K562 (cell line): Measurements from ENCODE around the gene SLC2A10. TPM values are rescaled to one million over a fixed set of nuclear protein-coding genes. Genes with fewer than 3 reads are reported as not detected.

Experiments used
- ADNP ChIP-seq: fragments of 200-800 bp; sonication (Bioruptor generic); IDR thresholded peaks from 2 replicates; pipeline ENCODE4 v1.6.1; 2016; ENCODE audit warnings: missing genetic modification characterization, missing compliant biosample characterization
- C11orf30 ChIP-seq: fragments of 450-650 bp; IDR thresholded peaks from 2 replicates; pipeline ENCODE4 v1.6.1; 2016; ENCODE audit warnings: low read depth, mild to moderate bottlenecking
- CBFA2T3 ChIP-seq: fragments of 450-650 bp; IDR thresholded peaks from 2 replicates; pipeline ENCODE4 v1.6.1; 2017
- CBX1 ChIP-seq: sonication (generic); IDR thresholded peaks from 2 replicates; pipeline ENCODE4 v1.6.1; 2016; ENCODE audit warnings: antibody characterized with exemption, low read depth, mild to moderate bottlenecking
- CCNT2 ChIP-seq: IDR thresholded peaks from 2 replicates; pipeline ENCODE4 v1.6.1; 2011; ENCODE audit warnings: borderline replicate concordance, low read depth, mild to moderate bottlenecking, moderate library complexity, mixed read lengths, low read length; ENCODE audit not compliant: insufficient read length; ENCODE audit errors: extremely low read depth
- DACH1 ChIP-seq: fragments of 450-650 bp; IDR thresholded peaks from 2 replicates; pipeline ENCODE4 v1.6.1; 2018; ENCODE audit not compliant: partially characterized antibody
- GATAD2A ChIP-seq: fragments of 450-650 bp; IDR thresholded peaks from 2 replicates; pipeline ENCODE4 v1.6.1; 2017
- JUN ChIP-seq, 2 experiments: sonication (generic) in 1 of 2; formaldehyde crosslinking in 1 of 2; IDR thresholded peaks; 2 replicates each; pipeline versions ENCODE4 v1.6.1 to v1.8.0; 2012 to 2022; ENCODE audit warnings: borderline replicate concordance in 2 of 2, mild to moderate bottlenecking in 2 of 2, improper control_type of control experiment in 1 of 2, low read depth in 1 of 2, low read length in 1 of 2, missing genetic modification reagents in 1 of 2
- KAT8 ChIP-seq: fragments of 450-650 bp; IDR thresholded peaks from 2 replicates; pipeline ENCODE4 v1.6.1; 2016; ENCODE audit warnings: low read depth, mild to moderate bottlenecking
- KDM1A ChIP-seq, 2 experiments: fragments of 450-650 bp; IDR thresholded peaks; 2 replicates each; pipeline ENCODE4 v1.6.1; 2016; ENCODE audit warnings: mild to moderate bottlenecking in 2 of 2
- KLF10 ChIP-seq: fragments of 250-450 bp; sonication (Bioruptor Pico); IDR thresholded peaks from 2 replicates; pipeline ENCODE4 v1.6.1; 2021; ENCODE audit warnings: matching md5 sums
- MAFF ChIP-seq: IDR thresholded peaks from 2 replicates; pipeline ENCODE4 v1.6.1; 2012; ENCODE audit warnings: low read length, improper control_type of control experiment
- MAFK ChIP-seq: IDR thresholded peaks from 2 replicates; pipeline ENCODE4 v1.6.1; 2011; ENCODE audit warnings: low read length, improper control_type of control experiment
- PHF8 ChIP-seq: fragments of 200-600 bp; sonication (generic); IDR thresholded peaks from 2 replicates; pipeline ENCODE4 v1.6.1; 2012; ENCODE audit warnings: mixed run types, mild to moderate bottlenecking, inconsistent platforms, low read length, moderate library complexity, borderline replicate concordance
- POLR2H ChIP-seq: IDR thresholded peaks from 2 replicates; pipeline ENCODE4 v1.6.1; 2016; ENCODE audit warnings: missing genetic modification characterization, low read depth, mild to moderate bottlenecking, control low read depth, missing compliant biosample characterization, moderate library complexity
- PPARD ChIP-seq: fragments of 250-450 bp; sonication (Bioruptor Pico); IDR thresholded peaks from 2 replicates; pipeline ENCODE4 v1.8.0; 2022; ENCODE audit warnings: inconsistent platforms, mild to moderate bottlenecking, moderate library complexity
- RAD21 ChIP-seq, 2 experiments: fragments of 250-450 bp in 1 of 2; fragments of 450-650 bp in 1 of 2; sonication (Bioruptor Pico) in 1 of 2; formaldehyde crosslinking in 1 of 2; IDR thresholded peaks in 1 of 2; conservative IDR thresholded peaks in 1 of 2; 2 replicates each; pipeline versions ENCODE4 v1.4.0 to v1.8.0; 2020 to 2022; ENCODE audit warnings: mild to moderate bottlenecking in 2 of 2, moderate library complexity in 1 of 2
- TOE1 ChIP-seq, 2 experiments: fragments of 450-650 bp in 1 of 2; sonication (generic) in 1 of 2; formaldehyde crosslinking in 1 of 2; IDR thresholded peaks; 2 replicates each; pipeline versions ENCODE4 v1.7.1 to v1.8.0; 2016 to 2022; ENCODE audit warnings: borderline replicate concordance in 2 of 2, mild to moderate bottlenecking in 2 of 2, antibody characterized with exemption in 1 of 2, inconsistent platforms in 1 of 2, low read depth in 1 of 2, missing genetic modification reagents in 1 of 2, moderate library complexity in 1 of 2
- ZNF121 ChIP-seq: sonication (generic); formaldehyde crosslinking; conservative IDR thresholded peaks from 2 replicates; pipeline ENCODE4 v1.8.0; 2022; ENCODE audit warnings: missing genetic modification reagents
- ZNF217 ChIP-seq: sonication (generic); formaldehyde crosslinking; IDR thresholded peaks from 2 replicates; pipeline ENCODE4 v1.8.0; 2022; ENCODE audit warnings: mild to moderate bottlenecking, missing genetic modification reagents
- ZNF311 ChIP-seq: fragments of 250-450 bp; sonication (Bioruptor Pico); IDR thresholded peaks from 2 replicates; pipeline ENCODE4 v1.4.0; 2020; ENCODE audit warnings: mild to moderate bottlenecking, moderate library complexity
- ZNF316 ChIP-seq: fragments of 450-650 bp; IDR thresholded peaks from 2 replicates; pipeline ENCODE4 v1.6.1; 2016
- ZNF77 ChIP-seq: fragments of 250-450 bp; sonication (Bioruptor Pico); IDR thresholded peaks from 2 replicates; pipeline ENCODE4 v1.5.0; 2020
- polyA plus RNA-seq, 8 experiments: library from polyadenylated mRNA; depleted of rRNA in 4 of 8; stranded (reverse) in 5 of 8; unstranded in 3 of 8; fragments of >200 nt; fragmentation: Nextera tagmentation in 2 of 8; fragmentation: Illumina TruSeq in 1 of 8; extraction: Ambion mirVana in 2 of 8; extraction: Trizol in 1 of 8; gene quantifications; 2 replicates each; pipeline versions ENCODE4 v1.2.1 to v1.2.3, GENCODE V29; 2011 to 2014; ENCODE audit warnings: inconsistent platforms in 1 of 8, missing spikeins in 1 of 8
- total RNA-seq, 7 experiments: library from RNA; depleted of rRNA in 6 of 7; stranded (reverse); fragments of >200 nt in 6 of 7; fragmentation: Illumina TruSeq in 2 of 7; extraction: Trizol in 2 of 7; gene quantifications; 2 replicates each; pipeline versions ENCODE4 v1.2.1 to v1.2.3, GENCODE V29; 2011 to 2021; ENCODE audit warnings: low replicate concordance in 1 of 7
- TF ChIP-seq, protein P1 (sequence below): fragments of 250-450 bp; sonication (Bioruptor Pico); IDR thresholded peaks from 2 replicates; pipeline ENCODE4 v1.5.0; 2021; ENCODE audit warnings: mild to moderate bottlenecking, moderate library complexity
- TF ChIP-seq, protein P2 (sequence below): IDR thresholded peaks from 2 replicates; pipeline ENCODE4 v1.6.1; 2014; ENCODE audit warnings: antibody characterized with exemption

Gene SLC2A10
- total and polyA plus RNA-seq, 9 of the 15 experiments (the other 6 are each of a cell fraction or from before 2014, with no cell fraction given), result 0.01 to 1.8 (median 0.10) TPM

DNA sequence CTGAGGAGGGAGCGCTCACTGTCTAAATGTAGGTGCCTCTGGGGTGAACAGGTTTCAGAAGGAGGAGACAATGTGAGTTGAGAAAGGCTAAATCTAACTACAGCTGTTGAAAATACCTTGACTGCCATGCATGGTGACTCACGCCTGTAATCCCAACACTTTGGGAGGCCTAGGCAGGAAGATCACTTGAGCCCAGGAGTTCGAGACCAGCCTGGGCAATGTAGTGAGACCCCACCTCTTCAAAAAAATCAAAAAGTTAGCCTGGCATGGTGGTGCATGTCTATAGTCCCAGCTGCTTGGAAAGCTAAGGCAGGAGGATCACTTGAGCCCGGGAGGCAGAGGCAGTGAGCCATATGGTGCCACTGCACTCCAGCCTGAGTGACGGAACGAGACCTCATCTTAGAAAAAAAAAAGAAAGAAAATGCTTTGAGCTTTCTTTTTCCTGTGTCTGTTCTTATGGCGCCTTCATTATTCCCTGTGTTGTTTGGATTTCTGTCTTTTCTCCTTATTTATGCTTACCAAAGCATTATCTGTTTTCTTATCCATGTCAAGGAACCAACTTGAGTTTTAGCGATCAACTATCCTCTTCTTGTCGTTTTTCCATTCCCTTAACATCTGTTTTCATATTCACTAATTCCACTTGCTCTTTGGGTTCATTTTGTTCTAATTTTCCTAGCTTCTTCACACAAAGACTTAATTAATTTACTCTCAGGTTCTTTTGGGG is 8.5 kb downstream of the SLC2A10 start (continued):
- TF ChIP-seq, protein P1, sequence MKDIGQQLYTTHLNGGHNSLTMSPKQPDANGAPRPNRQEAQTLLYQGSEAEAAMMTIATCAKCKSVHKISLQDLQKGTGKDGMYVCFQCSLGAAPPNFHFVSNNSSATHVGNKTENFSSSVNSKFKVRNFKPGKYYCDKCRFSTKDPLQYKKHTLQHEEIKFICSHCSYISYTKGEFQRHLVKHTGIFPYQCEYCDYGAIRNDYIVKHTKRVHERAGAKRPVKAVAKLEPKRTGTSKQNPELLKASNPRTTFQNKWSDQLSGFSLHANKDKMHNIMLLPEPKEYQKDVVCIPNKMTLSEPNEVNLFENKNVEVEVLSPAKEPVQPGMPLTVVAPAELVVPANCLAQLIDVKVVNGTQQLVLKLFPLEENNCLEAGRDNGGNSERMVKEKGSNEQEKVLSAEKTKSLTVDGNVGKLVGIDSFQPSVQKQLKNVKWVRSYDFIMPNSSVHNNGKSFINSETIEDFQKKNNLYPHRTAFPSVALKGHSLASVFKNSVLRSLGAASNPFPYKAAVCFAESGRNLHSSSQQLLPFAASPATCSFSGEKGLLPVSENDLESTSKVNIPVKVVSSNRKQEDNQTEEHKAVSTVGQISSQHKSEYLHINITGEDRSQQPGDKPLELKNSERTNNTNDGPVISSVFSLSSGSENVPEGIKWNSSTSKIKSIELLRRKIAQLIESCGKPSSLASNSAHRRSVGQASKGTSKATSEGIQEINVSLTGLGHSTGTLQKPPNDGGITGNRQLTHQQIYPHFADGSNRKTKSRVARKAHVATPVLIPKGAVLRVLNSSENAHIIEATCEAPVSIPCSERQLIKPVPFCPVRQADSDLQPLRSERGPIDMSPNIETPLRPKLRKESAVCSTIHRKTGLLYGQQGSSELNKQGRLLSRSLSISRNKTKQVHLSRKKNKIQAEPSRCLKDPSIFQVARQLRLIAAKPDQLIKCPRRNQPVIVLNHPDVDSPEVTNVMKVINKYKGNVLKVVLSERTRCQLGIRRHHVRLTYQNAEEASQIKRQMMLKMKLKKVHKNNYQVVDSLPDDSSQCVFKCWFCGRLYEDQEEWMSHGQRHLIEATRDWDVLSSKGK (CRISPR knock-in tag), result no peak
- peak; percentile 31; the same call in 1 of the 2 replicates for TF ChIP-seq C11orf30
- TF ChIP-seq POLR2H (tag), result no peak
- TF ChIP-seq ADNP (tag), result no peak
- TF ChIP-seq, protein P2, sequence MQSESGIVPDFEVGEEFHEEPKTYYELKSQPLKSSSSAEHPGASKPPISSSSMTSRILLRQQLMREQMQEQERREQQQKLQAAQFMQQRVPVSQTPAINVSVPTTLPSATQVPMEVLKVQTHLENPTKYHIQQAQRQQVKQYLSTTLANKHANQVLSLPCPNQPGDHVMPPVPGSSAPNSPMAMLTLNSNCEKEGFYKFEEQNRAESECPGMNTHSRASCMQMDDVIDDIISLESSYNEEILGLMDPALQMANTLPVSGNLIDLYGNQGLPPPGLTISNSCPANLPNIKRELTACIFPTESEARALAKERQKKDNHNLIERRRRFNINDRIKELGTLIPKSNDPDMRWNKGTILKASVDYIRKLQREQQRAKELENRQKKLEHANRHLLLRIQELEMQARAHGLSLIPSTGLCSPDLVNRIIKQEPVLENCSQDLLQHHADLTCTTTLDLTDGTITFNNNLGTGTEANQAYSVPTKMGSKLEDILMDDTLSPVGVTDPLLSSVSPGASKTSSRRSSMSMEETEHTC, result no peak
- no peak for TF ChIP-seq CCNT2
- peak; percentile 69 for TF ChIP-seq ZNF316
- no peak for TF ChIP-seq CBX1
- no peak for TF ChIP-seq KAT8
- no peak for TF ChIP-seq ZNF217
- TF ChIP-seq TOE1 (IDR thresholded peaks at IDR 0.05; ENCODE audit: borderline replicate concordance), result no peak
- TF ChIP-seq TOE1 (CRISPR knock-in tag; IDR thresholded peaks at IDR 0.05; ENCODE audit: borderline replicate concordance, low read depth), result no peak
- TF ChIP-seq KLF10 (CRISPR knock-in tag), result no peak
- no peak for TF ChIP-seq KDM1A (IDR thresholded peaks at IDR 0.05)
- TF ChIP-seq ZNF121 (CRISPR knock-in tag), result peak; percentile 68
- no peak for TF ChIP-seq JUN (IDR thresholded peaks at IDR 0.05; ENCODE audit: borderline replicate concordance, low read depth, low read length)
- TF ChIP-seq JUN (CRISPR knock-in tag; IDR thresholded peaks at IDR 0.05; ENCODE audit: borderline replicate concordance), result no peak
- TF ChIP-seq RAD21 (CRISPR knock-in tag; conservative IDR thresholded peaks at IDR 0.05 in 1 of 2, IDR thresholded peaks at IDR 0.05 in 1 of 2), result no peak
- TF ChIP-seq GATAD2A, result no peak
- TF ChIP-seq CBFA2T3, result no peak
- TF ChIP-seq MAFF, result peak; percentile 35
- TF ChIP-seq PHF8, result no peak
- TF ChIP-seq PPARD (CRISPR knock-in tag), result no peak
- TF ChIP-seq ZNF77 (CRISPR knock-in tag), result no peak
- no peak for TF ChIP-seq DACH1
- 0 out of 2 replicates have a peak, but pooled peaks have one; percentile 16 for TF ChIP-seq MAFK
- TF ChIP-seq ZNF311, result no peak
